Loucy (cell line): ENCODE data around the gene KLHL41.

ENCODE experiments used
- H2AFZ ChIP-seq: fragments of 200-600 bp; sonication (generic); 2 replicates; pipeline ENCODE4 v1.6.0; 2016; ENCODE audit warnings: antibody characterized with exemption, mild to moderate bottlenecking, low read length, moderate library complexity
- H3F3A ChIP-seq: fragments of 200-600 bp; 2 replicates; pipeline ENCODE4 v1.6.0; 2016; ENCODE audit warnings: antibody characterized with exemption, low read depth, mild to moderate bottlenecking
- H3K27me3 ChIP-seq: fragments of 200-600 bp; sonication (generic); 2 replicates; pipeline ENCODE4 v1.6.1; 2014; ENCODE audit warnings: low read length, mild to moderate bottlenecking; ENCODE audit not compliant: insufficient read depth, poor library complexity, severe bottlenecking
- H3K36me3 ChIP-seq: fragments of 200-600 bp; sonication (generic); 2 replicates; pipeline ENCODE4 v1.6.1; 2016; ENCODE audit warnings: low read length; ENCODE audit not compliant: insufficient read depth
- H3K4me1 ChIP-seq: fragments of 200-600 bp; sonication (generic); 2 replicates; pipeline ENCODE4 v1.5.1; 2014; ENCODE audit warnings: low read length, mild to moderate bottlenecking; ENCODE audit not compliant: insufficient read depth, poor library complexity, severe bottlenecking
- H3K4me2 ChIP-seq: fragments of 200-600 bp; sonication (generic); 2 replicates; pipeline ENCODE4 v1.6.0; 2014; ENCODE audit warnings: antibody characterized with exemption, low read length, low read depth, mild to moderate bottlenecking; ENCODE audit not compliant: poor library complexity, severe bottlenecking
- H3K4me3 ChIP-seq: fragments of 200-600 bp; sonication (generic); 2 replicates; pipeline ENCODE4 v1.5.1; 2014; ENCODE audit warnings: low read length, mild to moderate bottlenecking, mixed read lengths; ENCODE audit not compliant: poor library complexity, severe bottlenecking
- H3K79me2 ChIP-seq: fragments of 200-600 bp; sonication (generic); 2 replicates; pipeline ENCODE4 v1.6.1; 2014; ENCODE audit warnings: low read length; ENCODE audit not compliant: insufficient read depth
- H3K9ac ChIP-seq: fragments of 200-600 bp; sonication (generic); 2 replicates; pipeline ENCODE4 v1.6.0; 2014; ENCODE audit warnings: mild to moderate bottlenecking, low read depth, low read length, moderate library complexity; ENCODE audit not compliant: poor library complexity, severe bottlenecking
- H3K9me2 ChIP-seq: fragments of 200-600 bp; sonication (generic); replicated peaks from 2 replicates; pipeline ENCODE4 v1.6.1; 2016; ENCODE audit warnings: low read depth, low read length, mixed read lengths
- H3K9me3 ChIP-seq: fragments of 200-600 bp; sonication (generic); 2 replicates; pipeline ENCODE4 v1.6.1; 2014; ENCODE audit warnings: mild to moderate bottlenecking, antibody characterized with exemption, low read length, low read depth; ENCODE audit not compliant: insufficient read depth
- H4K20me1 ChIP-seq: fragments of 200-600 bp; sonication (generic); 2 replicates; pipeline ENCODE4 v1.6.0; 2014; ENCODE audit warnings: antibody characterized with exemption, low read length, mild to moderate bottlenecking; ENCODE audit not compliant: insufficient read depth, poor library complexity, severe bottlenecking
- EZH2phosphoT487 ChIP-seq: fragments of 200-600 bp; IDR thresholded peaks from 2 replicates; pipeline ENCODE4 v1.6.1; 2018; ENCODE audit warnings: antibody characterized with exemption, mild to moderate bottlenecking, moderate library complexity, borderline replicate concordance
- TF ChIP-seq, protein P1 (sequence below): fragments of 200-600 bp; sonication (generic); conservative IDR thresholded peaks from 2 replicates; pipeline ENCODE4 v1.5.1; 2014; ENCODE audit warnings: mild to moderate bottlenecking, antibody characterized with exemption, low read length

The KLHL41 gene

DNA sequence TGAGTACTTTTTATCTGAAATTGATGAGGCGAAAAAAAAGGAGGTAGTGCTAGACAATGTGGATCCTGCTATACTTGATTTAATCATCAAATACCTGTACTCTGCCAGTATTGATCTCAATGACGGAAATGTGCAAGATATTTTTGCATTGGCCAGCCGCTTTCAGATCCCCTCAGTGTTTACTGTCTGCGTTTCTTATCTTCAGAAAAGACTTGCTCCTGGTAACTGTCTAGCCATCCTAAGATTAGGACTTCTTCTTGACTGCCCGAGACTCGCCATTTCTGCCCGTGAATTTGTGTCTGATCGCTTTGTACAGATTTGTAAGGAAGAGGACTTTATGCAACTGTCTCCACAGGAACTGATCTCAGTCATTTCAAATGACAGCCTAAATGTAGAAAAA is 453 bp downstream of the KLHL41 start:
- H3K27me3 ChIP-seq, result no peaks in the 10 kb centered on the region
- no peak overlapping the region for H2AFZ ChIP-seq
- peaks cover 4% of the 10 kb centered on the region for H3K4me1 ChIP-seq
- H3K9me3 ChIP-seq, result no peaks in the 10 kb centered on the region
- H4K20me1 ChIP-seq, result no peaks in the 10 kb centered on the region
- no peaks in the 10 kb centered on the region for H3K9me2 ChIP-seq
- no peak overlapping the region for H3K9ac ChIP-seq
- H3F3A ChIP-seq, result no peaks in the 10 kb centered on the region
- H3K4me3 ChIP-seq, result no peak overlapping the region
- H3K79me2 ChIP-seq, result no peaks in the 10 kb centered on the region
- no peak overlapping the region for H3K4me2 ChIP-seq
- no peak for TF ChIP-seq EZH2phosphoT487
- TF ChIP-seq, protein P1, sequence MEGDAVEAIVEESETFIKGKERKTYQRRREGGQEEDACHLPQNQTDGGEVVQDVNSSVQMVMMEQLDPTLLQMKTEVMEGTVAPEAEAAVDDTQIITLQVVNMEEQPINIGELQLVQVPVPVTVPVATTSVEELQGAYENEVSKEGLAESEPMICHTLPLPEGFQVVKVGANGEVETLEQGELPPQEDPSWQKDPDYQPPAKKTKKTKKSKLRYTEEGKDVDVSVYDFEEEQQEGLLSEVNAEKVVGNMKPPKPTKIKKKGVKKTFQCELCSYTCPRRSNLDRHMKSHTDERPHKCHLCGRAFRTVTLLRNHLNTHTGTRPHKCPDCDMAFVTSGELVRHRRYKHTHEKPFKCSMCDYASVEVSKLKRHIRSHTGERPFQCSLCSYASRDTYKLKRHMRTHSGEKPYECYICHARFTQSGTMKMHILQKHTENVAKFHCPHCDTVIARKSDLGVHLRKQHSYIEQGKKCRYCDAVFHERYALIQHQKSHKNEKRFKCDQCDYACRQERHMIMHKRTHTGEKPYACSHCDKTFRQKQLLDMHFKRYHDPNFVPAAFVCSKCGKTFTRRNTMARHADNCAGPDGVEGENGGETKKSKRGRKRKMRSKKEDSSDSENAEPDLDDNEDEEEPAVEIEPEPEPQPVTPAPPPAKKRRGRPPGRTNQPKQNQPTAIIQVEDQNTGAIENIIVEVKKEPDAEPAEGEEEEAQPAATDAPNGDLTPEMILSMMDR, result no peak
- H3K36me3 ChIP-seq, result no peaks in the 10 kb centered on the region

DNA sequence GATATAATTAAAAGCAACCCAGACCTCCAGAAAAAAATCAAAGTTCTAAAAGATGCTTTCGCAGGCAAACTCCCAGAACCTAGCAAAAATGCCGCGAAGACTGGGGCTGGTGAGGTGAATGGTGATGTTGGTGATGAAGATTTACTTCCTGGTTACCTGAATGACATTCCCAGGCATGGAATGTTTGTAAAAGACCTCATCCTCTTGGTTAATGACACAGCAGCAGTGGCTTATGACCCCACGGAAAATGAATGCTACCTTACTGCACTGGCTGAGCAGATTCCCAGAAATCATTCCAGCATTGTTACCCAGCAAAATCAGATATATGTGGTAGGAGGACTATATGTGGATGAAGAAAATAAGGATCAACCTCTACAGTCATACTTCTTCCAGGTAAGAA is 994 bp downstream of the KLHL41 start:
- Histone ChIP-seq H3K9me2 (no peaks in the 10 kb centered on the region), H3K79me2 (no peaks in the 10 kb centered on the region), H3K4me1 (peaks cover 4% of the 10 kb centered on the region), H3K4me2 (no peak overlapping the region), H3F3A (no peaks in the 10 kb centered on the region), H3K36me3 (no peaks in the 10 kb centered on the region), H3K9me3 (no peaks in the 10 kb centered on the region), H3K9ac (no peak overlapping the region), H3K4me3 (no peak overlapping the region), H4K20me1 (no peaks in the 10 kb centered on the region), H3K27me3 (no peaks in the 10 kb centered on the region), H2AFZ (no peak overlapping the region)
- no peak for TF ChIP-seq EZH2phosphoT487
- TF ChIP-seq, protein P1, result no peak

DNA sequence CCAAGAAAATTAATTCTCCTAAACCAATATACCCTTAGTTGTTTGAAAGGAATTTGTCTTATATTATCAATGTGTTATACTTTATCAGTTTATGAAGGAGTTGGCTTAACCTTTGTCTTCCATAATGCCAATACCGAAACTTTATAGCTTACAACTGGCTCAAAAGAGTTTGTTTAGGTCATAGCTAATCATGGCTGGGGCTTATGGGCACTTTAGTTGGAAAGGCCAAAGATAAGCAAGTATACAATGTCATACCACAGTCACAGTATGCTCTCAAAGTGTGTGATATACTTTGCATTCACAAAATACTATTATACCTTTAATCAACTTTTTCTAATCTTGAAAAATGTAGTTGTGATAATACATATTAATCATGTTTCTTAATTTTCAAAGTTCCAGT is 2.3 kb downstream of the KLHL41 start:
- Histone ChIP-seq H3K9me3 (no peaks in the 10 kb centered on the region), H3F3A (no peaks in the 10 kb centered on the region), H2AFZ (no peak overlapping the region), H3K9me2 (no peaks in the 10 kb centered on the region), H3K36me3 (no peaks in the 10 kb centered on the region), H3K4me3 (no peak overlapping the region), H3K4me1 (peaks cover 4% of the 10 kb centered on the region), H3K27me3 (no peaks in the 10 kb centered on the region), H4K20me1 (no peaks in the 10 kb centered on the region), H3K4me2 (no peak overlapping the region), H3K79me2 (no peaks in the 10 kb centered on the region), H3K9ac (no peak overlapping the region)
- TF ChIP-seq, protein P1, result no peak
- no peak for TF ChIP-seq EZH2phosphoT487
